ENCODE measurements around the gene GPRIN1.

Gene GPRIN1

DNA sequence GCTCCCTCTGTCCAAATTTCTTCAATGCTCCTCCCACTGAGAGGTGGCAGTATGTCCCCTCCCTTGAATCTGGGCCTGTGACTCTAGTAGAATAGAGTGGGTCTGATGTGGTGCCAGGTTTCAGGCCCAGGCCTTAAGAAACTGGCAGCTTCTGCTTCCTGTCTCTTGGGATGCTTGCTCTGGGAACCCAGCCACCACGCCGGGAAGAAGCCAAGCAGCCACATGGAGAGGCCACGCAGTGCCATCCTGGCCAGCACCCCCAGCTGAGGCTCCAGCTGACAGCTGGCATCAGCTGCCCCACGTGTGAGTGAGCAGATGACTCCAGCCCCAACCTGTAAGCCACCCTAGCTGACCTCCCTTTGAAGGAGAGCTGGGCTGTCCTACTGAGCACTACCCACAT is 30.0 kb upstream of the GPRIN1 start:
- no peaks in the 10 kb centered on the region for H3K4me1 ChIP-seq (ENCODE audit: control insufficient read depth, insufficient read depth, low read length)
- peaks cover 3% of the 10 kb centered on the region for H3K9me3 ChIP-seq (replicated peaks; ENCODE audit: low read length)
- H3K4me2 ChIP-seq (ENCODE audit: low read length) = no peak overlapping the region
- peaks cover 31% of the 10 kb centered on the region for H3K27me3 ChIP-seq (ENCODE audit: control insufficient read depth, insufficient read depth, low read length)
- no peaks in the 10 kb centered on the region for H3K36me3 ChIP-seq (ENCODE audit: insufficient read depth, low read length)
- H3K4me3 ChIP-seq (ENCODE audit: low read length) = no peak overlapping the region
- H3K9ac ChIP-seq (ENCODE audit: low read depth, low read length) = no peak overlapping the region

DNA sequence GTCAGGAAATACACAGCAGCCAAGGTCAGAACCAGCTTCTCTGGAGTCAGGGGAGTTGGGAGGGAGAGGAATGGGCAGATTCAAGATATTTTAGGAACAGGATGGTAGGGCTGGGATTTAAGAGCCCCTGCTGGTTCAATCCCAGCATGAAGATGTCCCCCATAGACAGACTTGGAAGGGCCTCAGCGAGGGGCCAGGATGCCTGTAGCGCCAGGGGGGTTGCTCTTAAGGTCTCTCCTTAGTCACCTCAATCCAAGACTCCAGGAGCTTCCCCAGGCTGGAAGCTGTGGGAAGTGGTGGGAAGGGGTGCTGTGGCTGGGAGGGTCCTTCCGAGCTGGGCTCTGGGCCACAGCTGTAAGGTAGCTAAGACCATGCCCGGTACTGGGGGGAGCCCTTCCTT is 29.3 kb upstream of the GPRIN1 start:
- H3K9ac ChIP-seq (ENCODE audit: low read depth, low read length) = no peak overlapping the region
- H3K4me2 ChIP-seq (ENCODE audit: low read length) = no peak overlapping the region
- peaks cover 36% of the 10 kb centered on the region for H3K27me3 ChIP-seq (ENCODE audit: control insufficient read depth, insufficient read depth, low read length)
- no peaks in the 10 kb centered on the region for H3K36me3 ChIP-seq (ENCODE audit: insufficient read depth, low read length)
- peaks cover 3% of the 10 kb centered on the region for H3K9me3 ChIP-seq (replicated peaks; ENCODE audit: low read length)
- no peaks in the 10 kb centered on the region for H3K4me1 ChIP-seq (ENCODE audit: control insufficient read depth, insufficient read depth, low read length)
- no peak overlapping the region for H3K4me3 ChIP-seq (ENCODE audit: low read length)

DNA sequence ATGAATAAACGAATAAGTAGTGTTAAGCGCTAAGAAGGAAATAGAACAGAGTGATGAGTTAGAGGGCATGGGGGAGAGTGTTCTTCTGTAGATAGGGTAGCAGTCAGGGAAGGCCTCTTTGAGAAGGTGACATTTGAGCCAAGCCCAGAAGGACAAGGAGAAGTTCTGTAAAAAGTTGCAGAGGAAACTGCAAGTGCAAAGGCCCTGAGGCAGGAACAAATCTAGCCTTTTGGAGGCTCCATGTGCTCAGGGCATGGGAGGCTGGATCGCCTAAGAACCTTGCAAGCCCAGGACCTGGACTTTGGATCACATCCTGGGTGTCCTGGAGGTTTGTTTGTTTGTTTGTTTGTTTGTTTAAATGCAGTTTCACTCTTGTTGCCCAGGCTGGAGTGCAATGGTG is 28.5 kb upstream of the GPRIN1 start:
- H3K27me3 ChIP-seq (ENCODE audit: control insufficient read depth, insufficient read depth, low read length) = peaks cover 43% of the 10 kb centered on the region
- no peak overlapping the region for H3K4me3 ChIP-seq (ENCODE audit: low read length)
- H3K36me3 ChIP-seq (ENCODE audit: insufficient read depth, low read length) = no peaks in the 10 kb centered on the region
- H3K9me3 ChIP-seq (replicated peaks; ENCODE audit: low read length) = peaks cover 3% of the 10 kb centered on the region
- no peaks in the 10 kb centered on the region for H3K4me1 ChIP-seq (ENCODE audit: control insufficient read depth, insufficient read depth, low read length)
- H3K4me2 ChIP-seq (ENCODE audit: low read length) = no peak overlapping the region
- H3K9ac ChIP-seq (ENCODE audit: low read depth, low read length) = no peak overlapping the region

DNA sequence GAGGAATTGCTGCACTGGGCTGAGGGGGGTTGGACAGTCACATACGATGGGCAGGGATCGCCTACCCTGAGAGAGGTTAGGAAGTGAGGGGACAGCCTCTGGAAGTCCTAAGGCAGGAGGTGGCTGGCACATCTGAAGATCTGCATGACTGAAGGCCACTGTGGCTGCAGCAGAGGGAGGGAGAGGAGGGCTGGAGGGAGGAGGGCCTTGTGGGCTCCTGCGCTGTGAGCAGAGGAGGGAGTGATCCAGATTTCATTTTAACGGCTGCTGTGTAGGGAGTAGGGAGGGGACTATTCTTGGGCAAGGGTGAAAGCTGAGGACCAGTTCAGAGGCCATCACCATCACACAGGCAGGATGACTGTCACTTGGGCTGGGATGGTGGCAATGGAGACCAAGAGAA is 27.6 kb upstream of the GPRIN1 start:
- H3K9me3 ChIP-seq (replicated peaks; ENCODE audit: low read length) = peaks cover 3% of the 10 kb centered on the region
- no peaks in the 10 kb centered on the region for H3K36me3 ChIP-seq (ENCODE audit: insufficient read depth, low read length)
- no peak overlapping the region for H3K9ac ChIP-seq (ENCODE audit: low read depth, low read length)
- H3K27me3 ChIP-seq (ENCODE audit: control insufficient read depth, insufficient read depth, low read length) = peaks cover 52% of the 10 kb centered on the region
- H3K4me3 ChIP-seq (ENCODE audit: low read length) = no peak overlapping the region
- no peak overlapping the region for H3K4me2 ChIP-seq (ENCODE audit: low read length)
- no peaks in the 10 kb centered on the region for H3K4me1 ChIP-seq (ENCODE audit: control insufficient read depth, insufficient read depth, low read length)

DNA sequence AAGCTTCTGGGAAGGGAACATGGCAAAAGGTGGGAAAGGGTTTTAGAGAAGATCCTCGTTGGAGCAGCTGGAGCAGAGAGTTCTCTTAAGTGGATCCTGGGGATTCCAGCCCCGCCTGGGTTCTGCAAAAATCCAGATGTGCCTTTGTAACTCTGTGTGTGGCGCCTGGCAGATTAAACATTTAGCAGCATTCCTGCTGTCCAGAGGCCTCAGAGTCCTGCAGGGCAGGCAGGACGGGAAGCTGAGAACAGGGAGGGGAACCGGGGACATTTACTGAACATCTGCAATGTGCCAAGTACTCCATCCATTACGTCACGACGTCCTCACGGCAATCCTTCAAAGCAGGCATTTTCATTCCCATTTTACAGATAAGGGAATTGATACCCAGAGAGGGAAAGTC is 26.5 kb upstream of the GPRIN1 start:
- peaks cover 3% of the 10 kb centered on the region for H3K9me3 ChIP-seq (replicated peaks; ENCODE audit: low read length)
- H3K9ac ChIP-seq (ENCODE audit: low read depth, low read length) = no peak overlapping the region
- H3K36me3 ChIP-seq (ENCODE audit: insufficient read depth, low read length) = no peaks in the 10 kb centered on the region
- H3K4me1 ChIP-seq (ENCODE audit: control insufficient read depth, insufficient read depth, low read length) = no peaks in the 10 kb centered on the region
- H3K4me3 ChIP-seq (ENCODE audit: low read length) = no peak overlapping the region
- H3K27me3 ChIP-seq (ENCODE audit: control insufficient read depth, insufficient read depth, low read length) = peaks cover 61% of the 10 kb centered on the region
- no peak overlapping the region for H3K4me2 ChIP-seq (ENCODE audit: low read length)

DNA sequence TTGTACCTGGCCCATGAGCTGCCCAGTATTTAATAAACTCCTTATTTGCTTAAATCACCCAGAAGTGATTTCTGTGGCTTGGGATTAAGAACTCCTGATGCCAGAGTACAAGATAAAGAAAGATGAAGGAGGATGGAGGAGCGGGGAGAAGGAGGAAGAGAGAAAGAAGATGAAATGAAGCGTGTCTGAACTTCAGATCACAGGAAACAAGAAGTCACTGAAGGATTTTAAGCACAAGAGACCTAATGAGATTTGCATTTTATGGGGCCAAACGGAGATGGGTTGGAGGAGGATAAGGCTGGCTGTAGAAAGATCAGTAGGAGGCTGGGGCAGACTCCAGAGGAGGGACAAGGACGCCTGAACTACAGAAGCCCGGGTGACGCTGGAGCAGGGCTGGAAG is 23.6 kb upstream of the GPRIN1 start:
- H3K9me3 ChIP-seq (replicated peaks; ENCODE audit: low read length) = peaks cover 3% of the 10 kb centered on the region
- H3K4me1 ChIP-seq (ENCODE audit: control insufficient read depth, insufficient read depth, low read length) = peaks cover 8% of the 10 kb centered on the region
- no peaks in the 10 kb centered on the region for H3K36me3 ChIP-seq (ENCODE audit: insufficient read depth, low read length)
- H3K9ac ChIP-seq (ENCODE audit: low read depth, low read length) = no peak overlapping the region
- no peak overlapping the region for H3K4me3 ChIP-seq (ENCODE audit: low read length)
- no peak overlapping the region for H3K4me2 ChIP-seq (ENCODE audit: low read length)
- H3K27me3 ChIP-seq (ENCODE audit: control insufficient read depth, insufficient read depth, low read length) = peaks cover 89% of the 10 kb centered on the region

DNA sequence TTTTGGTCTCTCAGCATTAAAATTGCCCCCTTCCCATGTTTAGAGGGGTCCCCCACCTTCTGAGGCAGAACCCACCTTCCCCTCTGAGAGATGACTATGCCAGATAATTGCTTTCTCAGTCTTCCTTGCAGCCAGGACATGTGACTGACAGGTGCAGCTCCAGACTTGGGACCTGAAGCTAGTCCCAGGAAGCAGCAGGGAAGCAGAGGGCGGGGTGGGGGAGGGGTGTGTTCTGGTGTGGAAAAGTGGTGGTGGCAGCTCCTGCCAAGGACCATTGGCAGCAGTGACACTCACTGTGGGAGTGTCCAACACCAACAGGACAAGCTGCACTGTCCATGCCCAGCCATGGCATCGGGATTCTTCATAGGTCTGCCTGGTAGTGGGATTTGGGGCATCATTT is 22.8 kb upstream of the GPRIN1 start:
- peaks cover 8% of the 10 kb centered on the region for H3K4me1 ChIP-seq (ENCODE audit: control insufficient read depth, insufficient read depth, low read length)
- peaks cover 88% of the 10 kb centered on the region for H3K27me3 ChIP-seq (ENCODE audit: control insufficient read depth, insufficient read depth, low read length)
- no peak overlapping the region for H3K4me2 ChIP-seq (ENCODE audit: low read length)
- peaks cover 3% of the 10 kb centered on the region for H3K9me3 ChIP-seq (replicated peaks; ENCODE audit: low read length)
- H3K9ac ChIP-seq (ENCODE audit: low read depth, low read length) = no peak overlapping the region
- no peaks in the 10 kb centered on the region for H3K36me3 ChIP-seq (ENCODE audit: insufficient read depth, low read length)
- no peak overlapping the region for H3K4me3 ChIP-seq (ENCODE audit: low read length)

DNA sequence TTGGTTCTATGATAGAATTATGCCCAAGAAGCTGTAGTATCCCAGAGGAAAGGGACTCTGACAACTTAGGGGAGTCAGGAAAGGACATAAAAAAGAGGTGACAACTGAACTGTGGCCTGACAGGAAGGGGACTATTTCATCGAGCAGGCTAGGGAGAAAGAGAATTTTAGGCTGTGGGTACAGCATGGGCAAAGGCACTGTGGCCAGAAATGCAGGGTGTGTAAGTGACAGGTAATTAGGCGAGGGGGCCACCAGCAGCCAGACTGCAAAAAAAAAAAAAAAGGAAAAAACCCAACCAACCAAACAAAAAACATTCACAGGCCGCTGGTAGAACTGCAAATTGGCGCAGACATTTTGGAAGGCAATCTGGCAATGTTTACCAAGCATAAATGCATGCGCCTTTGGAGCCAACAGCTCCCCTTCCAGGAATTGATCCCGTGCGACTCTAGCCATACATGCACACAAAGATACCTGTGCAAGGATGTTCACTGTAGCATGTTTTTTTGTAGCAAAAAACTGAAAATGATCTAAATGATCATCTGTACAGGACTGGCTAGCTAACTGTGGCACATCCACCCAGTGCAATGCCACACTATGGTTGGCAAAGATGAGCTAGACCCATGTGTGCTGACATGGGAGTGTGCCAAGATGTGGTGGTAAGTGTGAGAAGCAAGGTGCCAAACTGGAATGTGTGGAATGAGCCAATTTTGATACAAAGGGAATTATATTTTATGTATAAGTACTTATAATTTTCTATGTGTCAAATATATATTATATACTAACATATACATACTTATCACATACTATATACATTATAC is 21.6 kb upstream of the GPRIN1 start:
- H3K27me3 ChIP-seq (ENCODE audit: control insufficient read depth, insufficient read depth, low read length) = peaks cover 88% of the 10 kb centered on the region

DNA sequence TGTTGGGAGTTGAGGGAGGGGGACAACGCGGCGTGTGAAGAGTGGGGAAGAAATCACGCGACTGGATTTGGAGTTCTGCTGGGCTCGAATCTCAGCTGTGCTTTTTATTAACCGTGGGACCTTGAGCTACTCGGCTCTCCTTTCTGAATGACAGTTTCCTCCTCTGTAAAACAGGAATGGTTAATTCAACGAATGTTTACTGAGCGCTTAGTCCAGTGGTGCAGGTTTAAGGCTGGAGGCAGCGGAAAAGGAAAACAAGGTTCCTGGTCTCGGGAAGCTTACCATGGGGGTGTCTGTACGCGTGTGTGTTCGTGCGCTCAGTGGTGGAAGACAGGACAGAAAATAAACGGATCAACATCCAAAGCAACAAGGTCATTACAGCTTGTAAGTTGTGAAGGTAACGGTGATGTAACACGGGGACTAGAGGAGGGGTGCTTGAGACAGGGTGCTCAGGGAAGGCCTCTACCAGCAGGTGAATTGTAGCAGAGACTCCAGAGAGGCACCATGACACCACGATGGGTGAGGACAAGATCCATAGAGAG is 20.8 kb upstream of the GPRIN1 start:
- Histone ChIP-seq H3K4me2 (ENCODE audit: low read length) (peak overlapping the region; percentile 88), H3K9me3 (replicated peaks; ENCODE audit: low read length) (peaks cover 3% of the 10 kb centered on the region), H3K9ac (ENCODE audit: low read depth, low read length) (no peak overlapping the region), H3K4me3 (ENCODE audit: low read length) (peak overlapping the region; percentile 57), H3K36me3 (ENCODE audit: insufficient read depth, low read length) (no peaks in the 10 kb centered on the region), H3K4me1 (ENCODE audit: control insufficient read depth, insufficient read depth, low read length) (peaks cover 8% of the 10 kb centered on the region), H3K27me3 (ENCODE audit: control insufficient read depth, insufficient read depth, low read length) (peaks cover 88% of the 10 kb centered on the region)

More for the DNA sequence above, 21.6 kb upstream of the GPRIN1 start:
- Histone ChIP-seq H3K4me3 (ENCODE audit: low read length) (no peak overlapping the region), H3K4me1 (ENCODE audit: control insufficient read depth, insufficient read depth, low read length) (peaks cover 8% of the 10 kb centered on the region), H3K36me3 (ENCODE audit: insufficient read depth, low read length) (no peaks in the 10 kb centered on the region), H3K4me2 (ENCODE audit: low read length) (no peak overlapping the region), H3K9ac (ENCODE audit: low read depth, low read length) (no peak overlapping the region), H3K9me3 (replicated peaks; ENCODE audit: low read length) (peaks cover 3% of the 10 kb centered on the region)

DNA sequence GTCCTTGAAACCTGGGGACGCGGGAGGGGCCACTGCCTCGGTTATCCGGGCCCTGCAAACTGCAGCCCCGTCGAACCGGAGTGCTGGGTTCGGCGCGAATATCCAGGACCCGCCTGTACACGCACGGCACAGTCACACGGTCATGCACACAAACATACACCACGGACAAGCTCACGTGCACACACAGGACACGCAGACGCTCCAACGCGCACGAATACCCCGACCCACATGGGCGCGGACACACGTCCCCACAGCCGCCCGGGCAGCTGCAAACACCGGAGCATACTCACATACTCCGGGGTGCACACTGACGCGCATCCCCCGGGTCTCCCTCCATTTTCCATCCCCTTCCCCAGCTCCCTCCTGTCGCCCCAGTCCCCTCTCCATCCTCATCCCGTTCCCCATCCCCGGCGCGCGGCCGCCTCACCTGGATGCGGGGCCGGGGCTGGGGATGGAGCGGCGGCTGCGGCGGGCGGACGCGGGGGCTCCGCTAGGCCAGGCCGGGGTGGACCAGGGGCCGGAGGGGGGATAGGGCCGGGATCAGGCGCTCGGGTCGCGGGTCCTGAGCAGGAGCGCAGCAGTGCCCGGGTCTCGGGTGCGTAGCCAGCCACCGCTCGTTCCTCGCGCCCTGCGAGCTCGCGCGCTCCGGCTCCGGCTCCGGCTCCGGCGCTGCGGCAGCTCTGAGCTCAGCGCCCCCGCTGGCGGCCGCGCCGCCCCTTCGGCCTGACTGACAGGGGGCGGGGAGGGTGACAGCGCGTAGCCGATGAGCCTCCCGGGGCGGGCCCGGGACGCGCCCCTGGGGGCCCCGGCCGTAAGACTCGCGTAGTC is 20.1 kb upstream of the GPRIN1 start, which contains the start of the genes EIF4E1B and SNCB:
TSS of gene EIF4E1B (plus strand) at position 823 of the 828 bp plus-strand sequence. CDS start 12,113 bp downstream, outside the sequence.
TSS of gene SNCB (minus strand) at position 682 of the 828 bp plus-strand sequence. CDS start 880 bp downstream, outside the sequence.
- peak within 1 kb of the TSS; percentile 88 for H3K4me2 ChIP-seq (ENCODE audit: low read length)
- no peaks in the 10 kb centered on the region for H3K9me3 ChIP-seq (replicated peaks; ENCODE audit: low read length)
- H3K4me1 ChIP-seq (ENCODE audit: control insufficient read depth, insufficient read depth, low read length) = peaks cover 8% of the 10 kb centered on the region
- H3K36me3 ChIP-seq (ENCODE audit: insufficient read depth, low read length) = no peaks in the 10 kb centered on the region
- H3K4me3 ChIP-seq (ENCODE audit: low read length) = peak within 1 kb of the TSS; percentile 57
- no peak within 1 kb of the TSS for H3K9ac ChIP-seq (ENCODE audit: low read depth, low read length)
- H3K27me3 ChIP-seq (ENCODE audit: control insufficient read depth, insufficient read depth, low read length) = peaks cover 89% of the 10 kb centered on the region

DNA sequence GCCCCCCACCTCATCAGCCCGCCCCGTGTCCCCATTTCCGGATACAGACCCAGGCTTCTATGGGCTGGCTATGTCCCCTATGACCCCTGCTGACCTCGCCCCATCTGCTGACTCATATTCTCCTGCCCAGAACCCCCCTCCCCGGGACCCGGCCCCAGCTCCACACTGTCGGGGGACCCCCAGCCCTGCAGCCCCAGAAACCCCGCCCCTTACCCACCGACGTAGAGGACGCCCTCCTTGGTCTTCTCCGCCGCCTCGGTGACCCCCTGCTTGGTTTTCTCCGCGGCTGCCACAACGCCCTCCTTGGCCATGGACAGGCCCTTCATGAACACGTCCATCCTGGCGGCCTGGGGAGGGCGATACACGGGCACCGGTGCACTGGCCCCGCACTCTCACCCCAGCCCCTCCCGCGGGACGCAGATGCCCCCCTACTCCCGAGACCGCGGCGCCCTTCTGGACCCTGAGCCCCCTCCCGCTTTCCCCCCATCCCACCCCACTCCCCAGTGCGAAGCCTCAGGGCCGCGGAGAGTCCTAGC is 19.4 kb upstream of the GPRIN1 start:
- H3K36me3 ChIP-seq (ENCODE audit: insufficient read depth, low read length) = no peaks in the 10 kb centered on the region
- H3K4me1 ChIP-seq (ENCODE audit: control insufficient read depth, insufficient read depth, low read length) = peaks cover 8% of the 10 kb centered on the region
- H3K4me3 ChIP-seq (ENCODE audit: low read length) = no peak overlapping the region
- peaks cover 89% of the 10 kb centered on the region for H3K27me3 ChIP-seq (ENCODE audit: control insufficient read depth, insufficient read depth, low read length)
- no peak overlapping the region for H3K9ac ChIP-seq (ENCODE audit: low read depth, low read length)
- H3K4me2 ChIP-seq (ENCODE audit: low read length) = peak overlapping the region; percentile 88
- H3K9me3 ChIP-seq (replicated peaks; ENCODE audit: low read length) = no peaks in the 10 kb centered on the region

Data from skeletal muscle satellite cell (primary cell).